ENCODE data around the gene DNM3. TPM values are rescaled to one million over a fixed set of nuclear protein-coding genes. Genes with fewer than 3 reads are reported as not detected.

Gene DNM3
- total RNA-seq, 1 donor from 2014 or later: 2.7 TPM

- H3K36me3 ChIP-seq (ENCODE audit: control insufficient read depth, insufficient read depth, low read length): no peaks in the 10 kb centered on the region
- no peak for DNase-seq (ENCODE audit: low read depth)
- no peak for TF ChIP-seq CTCF (IDR thresholded peaks at IDR 0.05; ENCODE audit: insufficient read depth, low read length, poor library complexity, severe bottlenecking)
- no peak overlapping the region for H3K4me3 ChIP-seq (ENCODE audit: low read depth, low read length)
- H3K27me3 ChIP-seq (ENCODE audit: control insufficient read depth, insufficient read depth, low read length): no peaks in the 10 kb centered on the region
These were observed 6.5 kb upstream of the DNM3 start for GRCh38 chr1:171834821-171835220.

GRCh38 chr1:171835891-171836290 is 5.4 kb upstream of the DNM3 start:
- H3K27me3 ChIP-seq (ENCODE audit: control insufficient read depth, insufficient read depth, low read length): no peaks in the 10 kb centered on the region
- TF ChIP-seq CTCF (IDR thresholded peaks at IDR 0.05; ENCODE audit: insufficient read depth, low read length, poor library complexity, severe bottlenecking): no peak
- DNase-seq (ENCODE audit: low read depth): no peak

GRCh38 chr1:171841931-171842761 is 848 bp downstream of the DNM3 start:
- peaks cover 3% of the 10 kb centered on the region for H3K27me3 ChIP-seq (ENCODE audit: control insufficient read depth, insufficient read depth, low read length)
- no peaks in the 10 kb centered on the region for H3K36me3 ChIP-seq (ENCODE audit: control insufficient read depth, insufficient read depth, low read length)
- peak overlapping the region; percentile 58 for H3K4me3 ChIP-seq (ENCODE audit: low read depth, low read length)
- DNase-seq (ENCODE audit: low read depth): no peak
- TF ChIP-seq CTCF (IDR thresholded peaks at IDR 0.05; ENCODE audit: insufficient read depth, low read length, poor library complexity, severe bottlenecking): no peak

More at GRCh38 chr1:171835891-171836290, 5.4 kb upstream of the DNM3 start:
- no peaks in the 10 kb centered on the region for H3K36me3 ChIP-seq (ENCODE audit: control insufficient read depth, insufficient read depth, low read length)
- H3K4me3 ChIP-seq (ENCODE audit: low read depth, low read length): no peak overlapping the region

GRCh38 chr1:171844381-171844780 is 3.1 kb downstream of the DNM3 start:
- TF ChIP-seq CTCF (IDR thresholded peaks at IDR 0.05; ENCODE audit: insufficient read depth, low read length, poor library complexity, severe bottlenecking): no peak
- no peak for DNase-seq (ENCODE audit: low read depth)
- H3K36me3 ChIP-seq (ENCODE audit: control insufficient read depth, insufficient read depth, low read length): no peaks in the 10 kb centered on the region
- no peak overlapping the region for H3K4me3 ChIP-seq (ENCODE audit: low read depth, low read length)
- H3K27me3 ChIP-seq (ENCODE audit: control insufficient read depth, insufficient read depth, low read length): peaks cover 3% of the 10 kb centered on the region

GRCh38 chr1:171845998-171846397 is 4.7 kb downstream of the DNM3 start:
- H3K4me3 ChIP-seq (ENCODE audit: low read depth, low read length): no peak overlapping the region
- TF ChIP-seq CTCF (IDR thresholded peaks at IDR 0.05; ENCODE audit: insufficient read depth, low read length, poor library complexity, severe bottlenecking): no peak
- H3K27me3 ChIP-seq (ENCODE audit: control insufficient read depth, insufficient read depth, low read length): peaks cover 3% of the 10 kb centered on the region
- H3K36me3 ChIP-seq (ENCODE audit: control insufficient read depth, insufficient read depth, low read length): no peaks in the 10 kb centered on the region
- no peak for DNase-seq (ENCODE audit: low read depth)
